Measurements from ENCODE around the gene PIGU. TPM values are rescaled to one million over a fixed set of nuclear protein-coding genes. Genes with fewer than 3 reads are reported as not detected.
"Not testable (repeated sequence)": the region's sequence is repeated elsewhere in the genome, so short reads cannot be mapped to it uniquely, and the experiment has no call there.

The PIGU gene
- polyA plus RNA-seq, 1 experiment = 35.2 TPM

DNA sequence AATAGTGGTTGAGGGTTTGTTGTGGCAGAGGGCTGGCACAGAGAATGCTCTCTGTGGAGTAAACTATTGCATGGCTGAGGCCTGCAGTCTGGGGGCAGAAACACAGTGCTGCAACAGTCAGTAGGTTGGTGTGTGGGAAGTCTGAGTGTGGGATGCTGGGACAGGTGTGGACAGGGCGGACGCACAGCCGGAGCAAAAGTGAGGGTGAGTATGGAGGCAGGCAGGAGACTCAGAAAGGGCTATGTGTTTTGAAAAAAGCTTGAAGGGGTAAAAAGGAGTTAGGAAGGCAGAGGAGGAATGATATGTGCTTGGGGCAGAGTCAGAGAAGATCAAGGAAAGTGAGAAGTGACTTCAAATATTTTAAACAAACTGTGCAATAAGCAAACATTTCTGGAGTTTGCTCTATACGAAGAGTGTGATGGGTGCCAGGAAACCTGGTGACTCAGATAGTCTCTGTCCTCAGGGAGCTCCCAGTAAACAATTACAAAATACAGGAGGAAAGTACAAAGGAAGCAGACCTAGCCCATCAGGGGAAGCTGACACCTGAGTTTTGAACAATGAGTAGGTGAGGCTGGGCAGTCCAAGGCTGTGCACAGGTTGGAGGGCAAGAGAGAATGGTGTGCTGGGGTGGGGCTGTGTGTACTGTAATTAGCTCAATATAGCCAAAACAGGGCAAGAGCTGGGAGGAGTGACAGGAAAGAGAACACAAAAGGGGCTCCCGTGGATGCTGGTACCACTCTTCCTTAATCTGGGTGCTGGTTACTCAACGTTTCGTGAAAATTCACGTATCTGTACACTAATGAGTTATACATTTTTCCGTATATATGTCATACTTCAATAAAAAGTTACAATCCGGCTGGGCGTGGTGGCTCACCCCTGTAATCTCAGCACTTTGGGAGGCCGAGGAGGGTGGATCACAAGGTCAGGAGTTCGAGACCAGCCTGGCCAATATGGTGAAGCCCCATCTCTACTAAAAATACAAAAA, 55.2 kb downstream of the PIGU start:
- Histone ChIP-seq H3K36me3 (ENCODE audit: control insufficient read depth, insufficient read depth, low read length) (no peaks in the 10 kb centered on the region; the same call in none of the 2 replicates), H3K4me3 (ENCODE audit: low read depth, low read length) (no peak overlapping the region), H3K27me3 (ENCODE audit: control insufficient read depth, insufficient read depth, low read length) (no peaks in the 10 kb centered on the region)
- TF ChIP-seq CTCF (IDR thresholded peaks at IDR 0.05; ENCODE audit: insufficient read depth, low read depth, low read length) = no peak
- no peak for DNase-seq (ENCODE audit: low read depth)
- POLR2A ChIA-PET = no interaction called here
- CTCF ChIA-PET = interaction anchor here (1.2 kb wide), 1 partner anchor 86 kb away, joined by 3 read pairs; no protein-coding TSS in a partner anchor

DNA sequence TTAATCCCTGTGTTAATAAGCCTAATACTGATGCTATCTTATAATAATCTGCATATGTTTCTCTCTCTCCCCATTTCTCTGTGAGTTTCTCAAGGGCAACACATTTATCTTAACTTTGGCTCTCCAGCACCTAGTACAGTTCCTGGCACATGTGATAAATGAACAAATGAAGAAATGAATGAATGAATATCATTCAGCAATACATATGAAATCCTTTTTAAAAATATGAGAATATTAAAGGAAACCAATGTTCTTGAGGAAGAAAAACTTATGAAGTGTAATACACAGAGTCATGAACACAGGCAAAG, 55.9 kb downstream of the PIGU start:
- ChIA-PET POLR2A (no interaction called here), CTCF (interaction anchor here (1.4 kb wide), 1 partner anchor 12 kb away, joined by 3 read pairs; no protein-coding TSS in a partner anchor)
- H3K4me3 ChIP-seq (ENCODE audit: low read depth, low read length) = no peak overlapping the region
- no peak for TF ChIP-seq CTCF (IDR thresholded peaks at IDR 0.05; ENCODE audit: insufficient read depth, low read depth, low read length)
- no peak for DNase-seq (ENCODE audit: low read depth)
- H3K36me3 ChIP-seq (ENCODE audit: control insufficient read depth, insufficient read depth, low read length) = no peaks in the 10 kb centered on the region; the same call in none of the 2 replicates
- no peaks in the 10 kb centered on the region for H3K27me3 ChIP-seq (ENCODE audit: control insufficient read depth, insufficient read depth, low read length)

GRCh38 chr20:34618676-34619075, 58.2 kb downstream of the PIGU start:
- H3K4me3 ChIP-seq (ENCODE audit: low read depth, low read length) = no peak overlapping the region
- no peak for DNase-seq (ENCODE audit: low read depth)
- no peaks in the 10 kb centered on the region; the same call in none of the 2 replicates for H3K36me3 ChIP-seq (ENCODE audit: control insufficient read depth, insufficient read depth, low read length)
- CTCF ChIA-PET = interaction anchor here (1.4 to 1.6 kb wide), 2 partner anchors 10 to 19 kb away, joined by 3 to 4 read pairs; no protein-coding TSS in a partner anchor
- POLR2A ChIA-PET = no interaction called here
- H3K27me3 ChIP-seq (ENCODE audit: control insufficient read depth, insufficient read depth, low read length) = no peaks in the 10 kb centered on the region
- TF ChIP-seq CTCF (IDR thresholded peaks at IDR 0.05; ENCODE audit: insufficient read depth, low read depth, low read length) = no peak

GRCh38 chr20:34616913-34617312, 60.0 kb downstream of the PIGU start:
- H3K36me3 ChIP-seq (ENCODE audit: control insufficient read depth, insufficient read depth, low read length); DNase-seq (ENCODE audit: low read depth); H3K27me3 ChIP-seq (ENCODE audit: control insufficient read depth, insufficient read depth, low read length); H3K4me3 ChIP-seq (ENCODE audit: low read depth, low read length); POLR2A ChIA-PET: not testable (repeated sequence)
- CTCF ChIA-PET = interaction anchor here (0.6 kb wide), 1 partner anchor 47 kb away, joined by 3 read pairs; no protein-coding TSS in a partner anchor

GRCh38 chr20:34615477-34615876, 61.4 kb downstream of the PIGU start:
- no peaks in the 10 kb centered on the region; the same call in 1 of the 2 replicates for H3K36me3 ChIP-seq (ENCODE audit: control insufficient read depth, insufficient read depth, low read length)
- no peak for DNase-seq (ENCODE audit: low read depth)
- TF ChIP-seq CTCF (IDR thresholded peaks at IDR 0.05; ENCODE audit: insufficient read depth, low read depth, low read length) = no peak
- no peaks in the 10 kb centered on the region for H3K27me3 ChIP-seq (ENCODE audit: control insufficient read depth, insufficient read depth, low read length)
- CTCF ChIA-PET = no interaction called here
- POLR2A ChIA-PET = no interaction called here
- no peak overlapping the region for H3K4me3 ChIP-seq (ENCODE audit: low read depth, low read length)

- H3K4me3 ChIP-seq (ENCODE audit: low read depth, low read length); H3K27me3 ChIP-seq (ENCODE audit: control insufficient read depth, insufficient read depth, low read length); H3K36me3 ChIP-seq (ENCODE audit: control insufficient read depth, insufficient read depth, low read length); CTCF ChIA-PET; DNase-seq (ENCODE audit: low read depth); POLR2A ChIA-PET: not testable (repeated sequence)
Measured at GRCh38 chr20:34611976-34612375, 64.9 kb downstream of the PIGU start.
